ENCODE results near the gene MARF1.

DNA sequence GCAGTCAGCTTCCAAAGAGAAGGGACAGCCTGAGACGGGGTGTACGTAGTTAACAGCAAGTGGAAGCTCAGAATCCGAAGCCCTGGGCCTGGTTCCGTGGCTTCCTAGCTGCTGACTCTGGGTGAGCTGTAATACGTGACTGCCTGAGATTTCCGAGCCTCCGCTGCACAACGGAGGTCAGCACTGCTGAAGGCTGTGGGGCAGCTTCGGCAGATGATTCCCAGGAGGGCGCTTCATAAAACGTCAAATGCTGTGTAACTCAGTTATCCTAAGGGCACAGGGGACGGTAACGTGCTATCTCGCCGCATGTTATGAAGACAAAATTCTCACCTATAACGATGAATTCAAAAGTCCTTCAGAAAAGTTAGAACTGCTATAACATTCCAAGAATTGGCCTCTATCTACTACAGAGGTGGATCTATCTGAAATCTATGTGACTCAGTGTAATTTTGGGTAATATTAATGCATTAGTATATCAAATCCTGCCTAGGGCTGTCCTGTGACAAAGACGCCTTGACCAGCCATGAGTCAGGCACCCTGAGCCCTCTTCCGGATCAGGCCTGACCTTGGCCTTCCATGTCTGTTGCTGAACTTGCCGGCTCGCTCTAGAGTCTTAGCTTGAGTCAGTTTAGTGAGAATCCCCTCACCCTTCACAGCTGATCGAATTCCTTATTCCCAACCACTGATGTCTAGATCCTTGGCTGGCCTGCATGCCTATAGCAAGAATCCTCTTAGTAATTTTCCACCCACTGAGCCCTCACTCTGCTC is 43.5 kb downstream of the MARF1 start:
- TF ChIP-seq, protein P1, sequence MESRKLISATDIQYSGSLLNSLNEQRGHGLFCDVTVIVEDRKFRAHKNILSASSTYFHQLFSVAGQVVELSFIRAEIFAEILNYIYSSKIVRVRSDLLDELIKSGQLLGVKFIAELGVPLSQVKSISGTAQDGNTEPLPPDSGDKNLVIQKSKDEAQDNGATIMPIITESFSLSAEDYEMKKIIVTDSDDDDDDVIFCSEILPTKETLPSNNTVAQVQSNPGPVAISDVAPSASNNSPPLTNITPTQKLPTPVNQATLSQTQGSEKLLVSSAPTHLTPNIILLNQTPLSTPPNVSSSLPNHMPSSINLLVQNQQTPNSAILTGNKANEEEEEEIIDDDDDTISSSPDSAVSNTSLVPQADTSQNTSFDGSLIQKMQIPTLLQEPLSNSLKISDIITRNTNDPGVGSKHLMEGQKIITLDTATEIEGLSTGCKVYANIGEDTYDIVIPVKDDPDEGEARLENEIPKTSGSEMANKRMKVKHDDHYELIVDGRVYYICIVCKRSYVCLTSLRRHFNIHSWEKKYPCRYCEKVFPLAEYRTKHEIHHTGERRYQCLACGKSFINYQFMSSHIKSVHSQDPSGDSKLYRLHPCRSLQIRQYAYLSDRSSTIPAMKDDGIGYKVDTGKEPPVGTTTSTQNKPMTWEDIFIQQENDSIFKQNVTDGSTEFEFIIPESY (CRISPR knock-in tag; IDR thresholded peaks at IDR 0.05): no peak
- TF ChIP-seq, protein P2, sequence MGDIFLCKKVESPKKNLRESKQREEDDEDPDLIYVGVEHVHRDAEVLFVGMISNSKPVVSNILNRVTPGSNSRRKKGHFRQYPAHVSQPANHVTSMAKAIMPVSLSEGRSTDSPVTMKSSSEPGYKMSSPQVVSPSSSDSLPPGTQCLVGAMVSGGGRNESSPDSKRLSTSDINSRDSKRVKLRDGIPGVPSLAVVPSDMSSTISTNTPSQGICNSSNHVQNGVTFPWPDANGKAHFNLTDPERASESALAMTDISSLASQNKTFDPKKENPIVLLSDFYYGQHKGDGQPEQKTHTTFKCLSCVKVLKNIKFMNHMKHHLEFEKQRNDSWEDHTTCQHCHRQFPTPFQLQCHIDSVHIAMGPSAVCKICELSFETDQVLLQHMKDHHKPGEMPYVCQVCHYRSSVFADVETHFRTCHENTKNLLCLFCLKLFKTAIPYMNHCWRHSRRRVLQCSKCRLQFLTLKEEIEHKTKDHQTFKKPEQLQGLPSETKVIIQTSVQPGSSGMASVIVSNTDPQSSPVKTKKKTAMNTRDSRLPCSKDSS (IDR thresholded peaks at IDR 0.05; ENCODE audit: low read depth, partially characterized antibody): no peak
- no peak for TF ChIP-seq KDM4B (IDR thresholded peaks at IDR 0.05; ENCODE audit: borderline replicate concordance in 2 of 2, low read depth in 1 of 2)
- no peak for TF ChIP-seq PKNOX1 (IDR thresholded peaks at IDR 0.05)
- no peak for TF ChIP-seq CTCF (IDR thresholded peaks at IDR 0.05 in 2 of 3, conservative IDR thresholded peaks at IDR 0.05 in 1 of 3; ENCODE audit: insufficient read depth in 2 of 3, low read depth in 1 of 3, low read length in 3 of 3)
- no peak for TF ChIP-seq TBL1XR1 (IDR thresholded peaks at IDR 0.05; ENCODE audit: low read length in 2 of 2)
- TF ChIP-seq ILF3 (IDR thresholded peaks at IDR 0.05; ENCODE audit: borderline replicate concordance): no peak
- TF ChIP-seq ZNF3 (CRISPR knock-in tag; IDR thresholded peaks at IDR 0.05): no peak
- TF ChIP-seq NONO (IDR thresholded peaks at IDR 0.05; ENCODE audit: low read depth in 2 of 2, low read length in 1 of 2): no peak
- TF ChIP-seq SP1 (CRISPR knock-in tag; IDR thresholded peaks at IDR 0.05): no peak
- TF ChIP-seq ELF1 (tag; IDR thresholded peaks at IDR 0.05): no peak
- no peak for TF ChIP-seq HOMEZ (CRISPR knock-in tag; IDR thresholded peaks at IDR 0.05)
- no peak for TF ChIP-seq POLR2A (conservative IDR thresholded peaks at IDR 0.05)
- no peak for TF ChIP-seq ILK (tag; IDR thresholded peaks at IDR 0.05; ENCODE audit: borderline replicate concordance, low read depth)
